ENCODE results near the gene VMO1. TPM values are rescaled to one million over a fixed set of nuclear protein-coding genes. Genes with fewer than 3 reads are reported as not detected.

Gene VMO1
- total and polyA plus RNA-seq, 2 experiments from 2014 or later = 0.33 to 4.3 TPM

DNA sequence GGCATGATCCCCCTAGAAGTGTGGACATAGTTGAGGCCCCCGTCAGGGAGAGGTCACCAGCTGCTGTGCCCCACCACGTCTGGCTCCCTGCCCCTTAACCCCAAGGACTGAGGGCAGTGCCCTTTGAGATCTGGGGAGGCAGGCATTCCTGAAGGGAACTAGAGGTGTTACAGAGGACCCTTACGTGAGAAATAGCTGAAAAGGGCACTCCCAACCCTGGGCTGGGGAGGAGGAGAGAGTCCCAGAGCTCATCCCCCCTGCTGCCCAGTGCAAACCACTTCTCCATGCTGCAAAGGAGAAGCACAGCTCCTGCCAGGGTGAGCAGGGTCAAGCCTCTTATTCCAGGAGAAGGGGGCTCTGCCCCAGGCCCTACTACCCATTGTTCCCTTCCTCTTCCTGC, 36.7 kb upstream of the VMO1 start:
- WGBS (ENCODE audit: low lambda C conversion rate, missing lambda C conversion rate) = 89% methylated on average over 2 of the region's 3 CpGs
- Histone ChIP-seq H3K27me3 (no peaks in the 10 kb centered on the region), H4K20me1 (ENCODE audit: insufficient read depth, poor library complexity, severe bottlenecking) (no peaks in the 10 kb centered on the region), H3K27ac (no peak overlapping the region), H3K79me2 (no peaks in the 10 kb centered on the region), H3K9me2 (replicated peaks; ENCODE audit: insufficient read depth) (no peaks in the 10 kb centered on the region), H3K36me3 (replicated peaks; ENCODE audit: insufficient read depth, low read depth) (no peaks in the 10 kb centered on the region), H3K4me1 (ENCODE audit: insufficient read depth) (no peaks in the 10 kb centered on the region), H2AFZ (no peak overlapping the region), H3K9me3 (ENCODE audit: low read depth) (no peaks in the 10 kb centered on the region), H3K4me2 (no peak overlapping the region), H3K4me3 (no peak overlapping the region)
- DNase-seq (ENCODE audit: low spot score) = no peak
- TF ChIP-seq EZH2 (IDR thresholded peaks at IDR 0.05; ENCODE audit: borderline replicate concordance) = no peak
- TF ChIP-seq EZH2phosphoT487 (IDR thresholded peaks at IDR 0.05; ENCODE audit: low read depth, severe bottlenecking, unreplicated experiment) = no peak
- TF ChIP-seq, protein P1, sequence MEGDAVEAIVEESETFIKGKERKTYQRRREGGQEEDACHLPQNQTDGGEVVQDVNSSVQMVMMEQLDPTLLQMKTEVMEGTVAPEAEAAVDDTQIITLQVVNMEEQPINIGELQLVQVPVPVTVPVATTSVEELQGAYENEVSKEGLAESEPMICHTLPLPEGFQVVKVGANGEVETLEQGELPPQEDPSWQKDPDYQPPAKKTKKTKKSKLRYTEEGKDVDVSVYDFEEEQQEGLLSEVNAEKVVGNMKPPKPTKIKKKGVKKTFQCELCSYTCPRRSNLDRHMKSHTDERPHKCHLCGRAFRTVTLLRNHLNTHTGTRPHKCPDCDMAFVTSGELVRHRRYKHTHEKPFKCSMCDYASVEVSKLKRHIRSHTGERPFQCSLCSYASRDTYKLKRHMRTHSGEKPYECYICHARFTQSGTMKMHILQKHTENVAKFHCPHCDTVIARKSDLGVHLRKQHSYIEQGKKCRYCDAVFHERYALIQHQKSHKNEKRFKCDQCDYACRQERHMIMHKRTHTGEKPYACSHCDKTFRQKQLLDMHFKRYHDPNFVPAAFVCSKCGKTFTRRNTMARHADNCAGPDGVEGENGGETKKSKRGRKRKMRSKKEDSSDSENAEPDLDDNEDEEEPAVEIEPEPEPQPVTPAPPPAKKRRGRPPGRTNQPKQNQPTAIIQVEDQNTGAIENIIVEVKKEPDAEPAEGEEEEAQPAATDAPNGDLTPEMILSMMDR (IDR thresholded peaks at IDR 0.05; ENCODE audit: poor library complexity) = no peak

DNA sequence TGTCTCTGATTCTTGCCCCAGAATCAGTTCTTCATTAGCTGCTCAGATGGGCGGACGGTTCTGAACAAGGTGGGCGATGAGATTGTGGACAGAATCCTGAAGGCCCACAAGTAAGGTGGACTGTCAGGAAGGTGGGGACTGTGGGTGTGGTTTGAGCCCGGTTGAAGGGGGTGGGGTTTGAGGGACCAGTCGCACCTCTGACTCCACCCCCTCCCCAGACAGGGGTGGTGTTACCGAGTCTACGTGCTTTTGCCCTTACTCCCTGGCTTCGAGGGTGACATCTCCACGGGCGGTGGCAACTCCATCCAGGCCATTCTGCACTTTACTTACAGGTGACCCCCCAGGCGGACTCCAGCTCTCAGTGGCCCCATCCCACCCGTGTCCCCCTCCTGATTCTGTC, 32.1 kb upstream of the VMO1 start:
- no peaks in the 10 kb centered on the region for H3K9me2 ChIP-seq (replicated peaks; ENCODE audit: insufficient read depth)
- no peaks in the 10 kb centered on the region for H4K20me1 ChIP-seq (ENCODE audit: insufficient read depth, poor library complexity, severe bottlenecking)
- no peaks in the 10 kb centered on the region for H3K9me3 ChIP-seq (ENCODE audit: low read depth)
- no peak overlapping the region for H3K4me2 ChIP-seq
- DNase-seq (ENCODE audit: low spot score) = no peak
- no peak overlapping the region for H3K27ac ChIP-seq
- H3K79me2 ChIP-seq = no peaks in the 10 kb centered on the region
- H2AFZ ChIP-seq = no peak overlapping the region
- H3K4me1 ChIP-seq (ENCODE audit: insufficient read depth) = no peaks in the 10 kb centered on the region
- H3K27me3 ChIP-seq = no peaks in the 10 kb centered on the region
- WGBS (ENCODE audit: low lambda C conversion rate, missing lambda C conversion rate) = 86% methylated on average over 8 of the region's 12 CpGs
- H3K4me3 ChIP-seq = no peak overlapping the region
- TF ChIP-seq EZH2 (IDR thresholded peaks at IDR 0.05; ENCODE audit: borderline replicate concordance) (no peak), EZH2phosphoT487 (IDR thresholded peaks at IDR 0.05; ENCODE audit: low read depth, severe bottlenecking, unreplicated experiment) (no peak)
- TF ChIP-seq, protein P1 (IDR thresholded peaks at IDR 0.05; ENCODE audit: poor library complexity) = no peak
- H3K36me3 ChIP-seq (replicated peaks; ENCODE audit: insufficient read depth, low read depth) = no peaks in the 10 kb centered on the region

DNA sequence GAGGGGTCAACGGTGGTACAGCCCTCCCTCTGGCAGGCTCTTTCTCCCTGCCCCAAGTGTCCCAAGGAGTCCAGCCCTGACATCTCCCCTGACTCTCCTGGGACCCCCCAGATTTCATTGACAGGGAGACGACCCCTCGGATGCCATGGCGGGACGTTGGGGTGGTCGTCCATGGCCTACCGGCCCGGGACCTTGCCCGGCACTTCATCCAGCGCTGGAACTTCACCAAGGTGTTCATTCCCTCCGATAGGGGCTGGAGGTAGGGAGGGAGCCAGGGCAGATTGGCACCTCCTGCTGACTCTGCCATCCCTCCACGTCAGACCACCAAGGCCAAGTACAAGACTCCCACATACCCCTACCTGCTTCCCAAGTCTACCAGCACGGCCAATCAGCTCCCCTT, 30.7 kb upstream of the VMO1 start:
- no peak for DNase-seq (ENCODE audit: low spot score)
- Histone ChIP-seq H3K79me2 (no peaks in the 10 kb centered on the region), H3K27ac (no peak overlapping the region), H4K20me1 (ENCODE audit: insufficient read depth, poor library complexity, severe bottlenecking) (no peaks in the 10 kb centered on the region), H3K9me3 (ENCODE audit: low read depth) (no peaks in the 10 kb centered on the region), H3K4me1 (ENCODE audit: insufficient read depth) (no peaks in the 10 kb centered on the region), H2AFZ (no peak overlapping the region), H3K27me3 (no peaks in the 10 kb centered on the region), H3K4me2 (no peak overlapping the region), H3K4me3 (no peak overlapping the region), H3K9me2 (replicated peaks; ENCODE audit: insufficient read depth) (no peaks in the 10 kb centered on the region), H3K36me3 (replicated peaks; ENCODE audit: insufficient read depth, low read depth) (no peaks in the 10 kb centered on the region)
- TF ChIP-seq, protein P1 (IDR thresholded peaks at IDR 0.05; ENCODE audit: poor library complexity) = no peak
- TF ChIP-seq EZH2 (IDR thresholded peaks at IDR 0.05; ENCODE audit: borderline replicate concordance) (no peak), EZH2phosphoT487 (IDR thresholded peaks at IDR 0.05; ENCODE audit: low read depth, severe bottlenecking, unreplicated experiment) (no peak)
- WGBS (ENCODE audit: low lambda C conversion rate, missing lambda C conversion rate) = 96% methylated on average over 12 of the region's 13 CpGs
